ENCODE measurements around the gene TXNRD3. TPM values are rescaled to one million over a fixed set of nuclear protein-coding genes. Genes with fewer than 3 reads are reported as not detected.
A peak's percentile ranks its signal among the peaks of the same experiment; 100 is the strongest.

The TXNRD3 gene
- total RNA-seq, 1 donor from 2014 or later, result 7.6 TPM

GRCh38 chr3:126617571-126617970 is 37.4 kb downstream of the TXNRD3 start:
- H3K27me3 Mint-ChIP-seq (ENCODE audit: low read depth, unreplicated experiment), result no peaks in the 10 kb centered on the region
- peaks cover 56% of the 10 kb centered on the region for H3K4me1 Mint-ChIP-seq (ENCODE audit: low read depth, unreplicated experiment)
- H3K4me3 ChIP-seq (ENCODE audit: insufficient read depth, low read depth, low read length), result no peak overlapping the region
- H3K9me3 ChIP-seq (ENCODE audit: insufficient read depth, low read depth, low read length), result no peaks in the 10 kb centered on the region
- H3K4me2 ChIP-seq (ENCODE audit: low read length), result peak overlapping the region; percentile 34
- H3K36me3 ChIP-seq (ENCODE audit: insufficient read depth, low read length), result no peaks in the 10 kb centered on the region
- H3K27ac ChIP-seq (ENCODE audit: low read depth, low read length), result no peak overlapping the region
- H4K20me1 ChIP-seq (ENCODE audit: insufficient read depth, low read length), result no peaks in the 10 kb centered on the region
- no peaks in the 10 kb centered on the region for H3K79me2 ChIP-seq (ENCODE audit: insufficient read depth, low read length)
- H3K9ac ChIP-seq (ENCODE audit: low read length), result no peak overlapping the region
- H3K27me3 ChIP-seq (ENCODE audit: insufficient read depth, low read length), result no peaks in the 10 kb centered on the region
- DNase-seq (ENCODE audit: low read depth) (no peak), FAIRE-seq (no peak)
- H3K9me3 Mint-ChIP-seq (ENCODE audit: unreplicated experiment), result no peaks in the 10 kb centered on the region
- no peak overlapping the region for H2AFZ ChIP-seq (ENCODE audit: low read depth, low read length)
- no peaks in the 10 kb centered on the region for H3K36me3 Mint-ChIP-seq (ENCODE audit: low read depth, unreplicated experiment)
- H3K27ac Mint-ChIP-seq (ENCODE audit: unreplicated experiment), result peak overlapping the region; percentile 69
- H3K4me1 ChIP-seq (ENCODE audit: insufficient read depth, low read length), result peaks cover 34% of the 10 kb centered on the region
- TF ChIP-seq CTCF (IDR thresholded peaks at IDR 0.05; ENCODE audit: insufficient read depth, low read depth, low read length) (no peak), EZH2 (IDR thresholded peaks at IDR 0.05; ENCODE audit: insufficient read depth, low read length) (no peak)
- H3K4me3 Mint-ChIP-seq (ENCODE audit: unreplicated experiment), result no peak overlapping the region

GRCh38 chr3:126616931-126617330 is 38.0 kb downstream of the TXNRD3 start:
- Mint-ChIP-seq H3K27ac (ENCODE audit: unreplicated experiment) (peak overlapping the region; percentile 69), H3K9me3 (ENCODE audit: unreplicated experiment) (no peaks in the 10 kb centered on the region)

More at GRCh38 chr3:126616931-126617330, 38.0 kb downstream of the TXNRD3 start:
- no peak overlapping the region for H2AFZ ChIP-seq (ENCODE audit: low read depth, low read length)
- peaks cover 50% of the 10 kb centered on the region for H3K4me1 Mint-ChIP-seq (ENCODE audit: low read depth, unreplicated experiment)
- H3K4me3 ChIP-seq (ENCODE audit: insufficient read depth, low read depth, low read length), result no peak overlapping the region
- H3K36me3 ChIP-seq (ENCODE audit: insufficient read depth, low read length), result no peaks in the 10 kb centered on the region
- no peaks in the 10 kb centered on the region for H4K20me1 ChIP-seq (ENCODE audit: insufficient read depth, low read length)
- FAIRE-seq (no peak), DNase-seq (ENCODE audit: low read depth) (no peak)
- no peak overlapping the region for H3K4me3 Mint-ChIP-seq (ENCODE audit: unreplicated experiment)
- H3K4me1 ChIP-seq (ENCODE audit: insufficient read depth, low read length), result peaks cover 29% of the 10 kb centered on the region
- peak overlapping the region; percentile 34 for H3K4me2 ChIP-seq (ENCODE audit: low read length)
- no peak overlapping the region for H3K9ac ChIP-seq (ENCODE audit: low read length)
- H3K9me3 ChIP-seq (ENCODE audit: insufficient read depth, low read depth, low read length), result no peaks in the 10 kb centered on the region
- no peaks in the 10 kb centered on the region for H3K36me3 Mint-ChIP-seq (ENCODE audit: low read depth, unreplicated experiment)
- TF ChIP-seq EZH2 (IDR thresholded peaks at IDR 0.05; ENCODE audit: insufficient read depth, low read length), result no peak
- TF ChIP-seq CTCF (IDR thresholded peaks at IDR 0.05; ENCODE audit: insufficient read depth, low read depth, low read length), result no peak
- H3K27me3 Mint-ChIP-seq (ENCODE audit: low read depth, unreplicated experiment), result no peaks in the 10 kb centered on the region
- no peaks in the 10 kb centered on the region for H3K27me3 ChIP-seq (ENCODE audit: insufficient read depth, low read length)
- no peak overlapping the region for H3K27ac ChIP-seq (ENCODE audit: low read depth, low read length)
- no peaks in the 10 kb centered on the region for H3K79me2 ChIP-seq (ENCODE audit: insufficient read depth, low read length)
